CD8-positive, alpha-beta memory T cell (primary cell): Measurements from ENCODE around the gene USP20. TPM values are rescaled to one million over a fixed set of nuclear protein-coding genes. Genes with fewer than 3 reads are reported as not detected.
A peak's percentile ranks its signal among the peaks of the same experiment; 100 is the strongest.

ENCODE experiments used
- CTCF ChIA-PET: fragments of 350-600 bp; sonication (Branson Sonifier 250); formaldehyde crosslinking; loops from one replicate; lab custom pipeline; 2021; ENCODE audit warnings: antibody characterized with exemption; lab: Charles Lee
- POLR2A ChIA-PET: fragments of 350-600 bp; sonication (Branson Sonifier 250); formaldehyde crosslinking; loops from one replicate; lab custom pipeline; 2021; ENCODE audit warnings: antibody characterized with exemption; lab: Charles Lee
- DNase-seq, 5 donors: peaks; one replicate each; pipeline versions ENCODE4 v3.0.0 to v3.0.0-alpha.2; 2020 to 2022; ENCODE audit warnings: mixed read lengths in 1 of 5
- H3K27ac ChIP-seq: one replicate; pipeline ENCODE4 v1.7.0; 2013; ENCODE audit warnings: low read depth, mild to moderate bottlenecking, low read length, moderate library complexity
- H3K27me3 ChIP-seq: 2 replicates; pipeline ENCODE4 v1.7.0; 2013; ENCODE audit warnings: low read length, mild to moderate bottlenecking; ENCODE audit not compliant: insufficient read depth, poor library complexity, severe bottlenecking
- H3K36me3 ChIP-seq: 2 replicates; pipeline ENCODE4 v1.7.0; 2013; ENCODE audit warnings: mild to moderate bottlenecking, low read length, moderate library complexity; ENCODE audit not compliant: insufficient read depth
- H3K4me1 ChIP-seq: 2 replicates; pipeline ENCODE4 v1.7.0; 2013; ENCODE audit warnings: mild to moderate bottlenecking, low read length, moderate library complexity; ENCODE audit not compliant: insufficient read depth
- H3K4me3 ChIP-seq: 2 replicates; pipeline ENCODE4 v1.7.0; 2013; ENCODE audit warnings: mild to moderate bottlenecking, low read length
- H3K9me3 ChIP-seq: 2 replicates; pipeline ENCODE4 v1.7.0; 2013; ENCODE audit warnings: mild to moderate bottlenecking, low read length
- H3K27ac Mint-ChIP-seq, 8 donors: one replicate each; pipeline ENCODE4 v1.8.0; 2020 to 2021; ENCODE audit warnings: mixed read lengths in 8 of 8, mild to moderate bottlenecking in 6 of 8, inconsistent platforms in 3 of 8, moderate library complexity in 3 of 8
- H3K27me3 Mint-ChIP-seq, 2 donors: one replicate each; pipeline ENCODE4 v1.8.0; 2020 to 2021; ENCODE audit warnings: mixed read lengths in 2 of 2, mild to moderate bottlenecking in 1 of 2, moderate library complexity in 1 of 2
- H3K36me3 Mint-ChIP-seq, 3 donors: one replicate each; pipeline ENCODE4 v1.8.0; 2020 to 2021; ENCODE audit warnings: mixed read lengths in 3 of 3, inconsistent platforms in 1 of 3, mild to moderate bottlenecking in 1 of 3
- H3K4me1 Mint-ChIP-seq, 3 donors: one replicate each; pipeline ENCODE4 v1.8.0; 2020 to 2021; ENCODE audit warnings: mixed read lengths in 3 of 3, inconsistent platforms in 1 of 3, mild to moderate bottlenecking in 1 of 3
- H3K4me3 Mint-ChIP-seq, 7 donors: one replicate each; pipeline ENCODE4 v1.8.0; 2020 to 2021; ENCODE audit warnings: mixed read lengths in 7 of 7, mild to moderate bottlenecking in 6 of 7, moderate library complexity in 4 of 7, inconsistent platforms in 2 of 7
- H3K9me3 Mint-ChIP-seq, 5 donors: one replicate each; pipeline ENCODE4 v1.8.0; 2020 to 2022; ENCODE audit warnings: mixed read lengths in 5 of 5, mild to moderate bottlenecking in 3 of 5, moderate library complexity in 2 of 5, inconsistent platforms in 1 of 5
- polyA plus RNA-seq: library from polyadenylated mRNA; unstranded; fragments of 300-500 nt; fragmentation: Illumina TruSeq; gene quantifications from one replicate; pipeline ENCODE4 v1.2.3, GENCODE V29; 2021
- total RNA-seq, 2 experiments: library from RNA; stranded (reverse); gene quantifications; one replicate each; pipeline ENCODE4 v1.2.3, GENCODE V29; 2021

Gene USP20
- total and polyA plus RNA-seq, 3 experiments from 2014 or later, result 50.2 to 50.8 (median 50.3) TPM

- CTCF ChIA-PET, result interaction anchor here (1.0 to 2.0 kb wide), 5 partner anchors 24 to 51 kb away, joined by 5 to 7 read pairs (median 6); no protein-coding TSS in a partner anchor
- peaks cover 1 to 67% (median 8%) of the 10 kb centered on the region in 3 donors for H3K36me3 Mint-ChIP-seq
Observed at GRCh38 chr9:129835860-129836223, 584 bp downstream of the USP20 start.

GRCh38 chr9:129836311-129837007 lies 1.2 kb downstream of the USP20 start:
- Mint-ChIP-seq H3K4me3 (peak overlapping the region; percentile 94 to 100 (median 96)), H3K27me3 (no peaks in the 10 kb centered on the region), H3K9me3 (no peaks in the 10 kb centered on the region), H3K27ac (peak overlapping the region; percentile 94 to 98 (median 96)), H3K36me3 (peaks cover 0 to 68% (median 6%) of the 10 kb centered on the region in 3 donors), H3K4me1 (peaks cover 60 to 76% (median 73%) of the 10 kb centered on the region in 3 donors)
- POLR2A ChIA-PET, result interaction anchor here (0.6 to 1.3 kb wide), 7 partner anchors 34 to 805 kb away, joined by 3 to 7 read pairs (median 3); no protein-coding TSS in a partner anchor
- peak; percentile 8 to 59 (median 25) for DNase-seq
- Histone ChIP-seq H3K27ac (peak overlapping the region; percentile 93), H3K4me1 (peaks cover 67% of the 10 kb centered on the region), H3K27me3 (no peaks in the 10 kb centered on the region), H3K4me3 (peak overlapping the region; percentile 80), H3K36me3 (peaks cover 26% of the 10 kb centered on the region), H3K9me3 (no peaks in the 10 kb centered on the region)
- CTCF ChIA-PET, result interaction anchor here (1.0 to 2.0 kb wide), 3 partner anchors 24 to 49 kb away, joined by 5 to 6 read pairs (median 6); no protein-coding TSS in a partner anchor

More at GRCh38 chr9:129835860-129836223, 584 bp downstream of the USP20 start:
- POLR2A ChIA-PET, result interaction anchor here (1.0 to 1.9 kb wide), 5 partner anchors 32 to 204 kb away, joined by 3 to 15 read pairs (median 7); partner anchors contain the start of gene TOR1B
- peak overlapping the region; percentile 93 for H3K27ac ChIP-seq
- peak overlapping the region; percentile 94 to 100 (median 96) for H3K4me3 Mint-ChIP-seq
- no peaks in the 10 kb centered on the region for H3K27me3 Mint-ChIP-seq
- H3K4me1 ChIP-seq, result peaks cover 60% of the 10 kb centered on the region
- peak overlapping the region; percentile 94 to 98 (median 96) for H3K27ac Mint-ChIP-seq
- peaks cover 30% of the 10 kb centered on the region for H3K36me3 ChIP-seq
- no peaks in the 10 kb centered on the region for H3K27me3 ChIP-seq
- H3K4me1 Mint-ChIP-seq, result peaks cover 54 to 70% (median 67%) of the 10 kb centered on the region in 3 donors
- no peaks in the 10 kb centered on the region for H3K9me3 ChIP-seq
- H3K4me3 ChIP-seq, result peak overlapping the region; percentile 80
- H3K9me3 Mint-ChIP-seq, result no peaks in the 10 kb centered on the region
- DNase-seq, result no peak

- Histone ChIP-seq H3K27me3 (no peaks in the 10 kb centered on the region), H3K27ac (peak overlapping the region; percentile 48), H3K9me3 (no peaks in the 10 kb centered on the region), H3K4me3 (peak overlapping the region; percentile 15), H3K4me1 (peaks cover 69% of the 10 kb centered on the region), H3K36me3 (peaks cover 7% of the 10 kb centered on the region)
- no peaks in the 10 kb centered on the region for H3K9me3 Mint-ChIP-seq
- DNase-seq, result no peak
- peaks cover 0 to 61% (median 2%) of the 10 kb centered on the region in 3 donors for H3K36me3 Mint-ChIP-seq
- H3K4me3 Mint-ChIP-seq, result peak overlapping the region; percentile 5 to 96 (median 49)
- ChIA-PET POLR2A (interaction anchor here (0.6 to 0.8 kb wide), 3 partner anchors 31 to 201 kb away, joined by 3 read pairs; no protein-coding TSS in a partner anchor), CTCF (interaction anchor here (0.7 to 1.6 kb wide), 5 partner anchors 10 to 193 kb away, joined by 3 to 5 read pairs (median 3); no protein-coding TSS in a partner anchor)
- peaks cover 54 to 79% (median 75%) of the 10 kb centered on the region in 3 donors for H3K4me1 Mint-ChIP-seq
- H3K27me3 Mint-ChIP-seq, result no peaks in the 10 kb centered on the region
- H3K27ac Mint-ChIP-seq, result peak overlapping the region; percentile 29 to 95 (median 84)
Observed at GRCh38 chr9:129838707-129839259, 3.5 kb downstream of the USP20 start.

GRCh38 chr9:129839324-129840023 lies 4.2 kb downstream of the USP20 start:
- H3K9me3 Mint-ChIP-seq, result no peaks in the 10 kb centered on the region

GRCh38 chr9:129840034-129840433 lies 4.8 kb downstream of the USP20 start:
- CTCF ChIA-PET, result interaction anchor here (0.8 kb wide), 1 partner anchor 20 kb away, joined by 3 read pairs; no protein-coding TSS in a partner anchor
- DNase-seq, result peak in 1 of 5 donors; percentile 36
- H3K4me1 ChIP-seq, result peaks cover 62% of the 10 kb centered on the region

More at GRCh38 chr9:129839324-129840023, 4.2 kb downstream of the USP20 start:
- DNase-seq, result no peak
- peak overlapping the region; percentile 16 for H3K4me3 ChIP-seq
- no peaks in the 10 kb centered on the region for H3K27me3 Mint-ChIP-seq
- no peaks in the 10 kb centered on the region for H3K9me3 ChIP-seq
- no peaks in the 10 kb centered on the region for H3K27me3 ChIP-seq
- peaks cover 6% of the 10 kb centered on the region for H3K36me3 ChIP-seq
- CTCF ChIA-PET, result interaction anchor here (1.1 kb wide), 1 partner anchor 46 kb away, joined by 5 read pairs; no protein-coding TSS in a partner anchor
- peaks cover 47 to 75% (median 68%) of the 10 kb centered on the region in 3 donors for H3K4me1 Mint-ChIP-seq
- H3K4me3 Mint-ChIP-seq, result peak overlapping the region in 6 of 7 donors; percentile 5 to 96 (median 52)
- POLR2A ChIA-PET, result interaction anchor here (0.6 kb wide), 1 partner anchor 200 kb away, joined by 3 read pairs; no protein-coding TSS in a partner anchor
- peak overlapping the region; percentile 2 to 95 (median 72) for H3K27ac Mint-ChIP-seq
- H3K4me1 ChIP-seq, result peaks cover 62% of the 10 kb centered on the region
- peak overlapping the region; percentile 48 for H3K27ac ChIP-seq
- H3K36me3 Mint-ChIP-seq, result peaks cover 0 to 59% (median 2%) of the 10 kb centered on the region in 3 donors

GRCh38 chr9:129841071-129841470 lies 5.8 kb downstream of the USP20 start:
- Histone ChIP-seq H3K27ac (no peak overlapping the region), H3K36me3 (peaks cover 6% of the 10 kb centered on the region), H3K9me3 (no peaks in the 10 kb centered on the region), H3K4me3 (no peak overlapping the region), H3K4me1 (peaks cover 61% of the 10 kb centered on the region), H3K27me3 (no peaks in the 10 kb centered on the region)
- peaks cover 50 to 77% (median 68%) of the 10 kb centered on the region in 3 donors for H3K4me1 Mint-ChIP-seq
- H3K36me3 Mint-ChIP-seq, result peaks cover 0 to 49% (median 2%) of the 10 kb centered on the region in 3 donors
- POLR2A ChIA-PET, result interaction anchor here (0.5 kb wide), 1 partner anchor 10 kb away, joined by 6 read pairs; no protein-coding TSS in a partner anchor
- CTCF ChIA-PET, result interaction anchor here (1.4 kb wide), 1 partner anchor 151 kb away, joined by 3 read pairs; no protein-coding TSS in a partner anchor
- peak overlapping the region; percentile 43 to 91 (median 60) for H3K27ac Mint-ChIP-seq
- H3K9me3 Mint-ChIP-seq, result no peaks in the 10 kb centered on the region
- H3K4me3 Mint-ChIP-seq, result no peak overlapping the region
- no peak for DNase-seq
- no peaks in the 10 kb centered on the region for H3K27me3 Mint-ChIP-seq

More at GRCh38 chr9:129840034-129840433, 4.8 kb downstream of the USP20 start:
- Mint-ChIP-seq H3K36me3 (peaks cover 0 to 55% (median 2%) of the 10 kb centered on the region in 3 donors), H3K27ac (peak overlapping the region in 7 of 8 donors; percentile 43 to 94 (median 68)), H3K9me3 (no peaks in the 10 kb centered on the region), H3K27me3 (no peaks in the 10 kb centered on the region), H3K4me1 (peaks cover 47 to 74% (median 63%) of the 10 kb centered on the region in 3 donors), H3K4me3 (peak overlapping the region in 4 of 7 donors; percentile 36 to 65 (median 56))
- H3K27ac ChIP-seq, result no peak overlapping the region
- no peaks in the 10 kb centered on the region for H3K9me3 ChIP-seq
- no peaks in the 10 kb centered on the region for H3K27me3 ChIP-seq
- POLR2A ChIA-PET, result no interaction called here
- peak overlapping the region; percentile 16 for H3K4me3 ChIP-seq
- H3K36me3 ChIP-seq, result peaks cover 6% of the 10 kb centered on the region

GRCh38 chr9:129845373-129845772 lies 10.1 kb downstream of the USP20 start:
- Histone ChIP-seq H3K27me3 (no peaks in the 10 kb centered on the region), H3K36me3 (peaks cover 18% of the 10 kb centered on the region), H3K27ac (no peak overlapping the region), H3K9me3 (no peaks in the 10 kb centered on the region), H3K4me3 (no peak overlapping the region), H3K4me1 (peaks cover 20% of the 10 kb centered on the region)
- H3K27me3 Mint-ChIP-seq, result no peaks in the 10 kb centered on the region
- CTCF ChIA-PET, result no interaction called here
- H3K36me3 Mint-ChIP-seq, result peaks cover 0 to 47% (median 9%) of the 10 kb centered on the region in 3 donors
- no peaks in the 10 kb centered on the region for H3K9me3 Mint-ChIP-seq
- H3K4me3 Mint-ChIP-seq, result peak overlapping the region in 3 of 7 donors; percentile 41 to 61 (median 44)
- H3K4me1 Mint-ChIP-seq, result peaks cover 25 to 61% (median 32%) of the 10 kb centered on the region in 3 donors
- peak overlapping the region in 7 of 8 donors; percentile 21 to 92 (median 67) for H3K27ac Mint-ChIP-seq
- POLR2A ChIA-PET, result interaction anchor here (1.8 kb wide), 1 partner anchor 41 kb away, joined by 4 read pairs; no protein-coding TSS in a partner anchor
- DNase-seq, result no peak
